ENCODE measurements around the gene SLC22A14.
"Not testable (repeated sequence)": the region's sequence is repeated elsewhere in the genome, so short reads cannot be mapped to it uniquely, and the experiment has no call there.

Gene SLC22A14

DNA sequence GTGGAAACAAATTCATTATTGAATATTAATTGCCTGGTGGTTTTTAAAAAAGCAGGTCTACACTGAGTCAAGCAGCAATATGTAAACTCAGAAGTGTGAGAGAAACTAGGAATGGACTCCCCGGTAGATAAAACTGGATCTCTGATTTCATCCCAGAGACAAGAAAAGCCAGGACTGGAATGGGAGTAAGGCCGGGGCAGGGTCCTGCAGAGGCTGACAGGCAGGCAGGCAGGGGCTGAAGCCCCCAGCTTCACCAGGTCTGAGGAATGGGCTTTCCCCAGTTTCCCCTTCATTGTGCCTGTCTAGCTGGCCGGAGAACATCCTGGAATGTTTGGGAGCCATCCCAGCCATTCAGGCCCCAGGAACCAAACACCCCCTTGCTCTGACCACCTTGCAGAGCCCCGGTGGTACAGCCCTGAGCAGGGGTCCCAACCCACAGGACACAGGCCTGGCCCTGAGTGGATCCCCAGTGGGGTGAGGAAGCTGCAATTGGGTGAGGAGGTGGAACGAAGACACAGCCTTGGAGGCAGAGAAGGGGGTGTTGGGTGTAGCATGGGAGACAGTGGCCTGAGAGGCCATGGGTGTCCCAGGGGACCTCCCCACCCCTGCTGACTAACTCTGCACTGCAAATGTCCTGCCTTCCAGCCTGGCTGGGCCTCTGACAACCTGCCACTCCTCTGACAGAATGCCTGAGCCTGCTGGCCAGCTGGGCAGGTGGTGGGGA lies 32.8 kb downstream of the SLC22A14 start:
- DNase-seq: no peak

DNA sequence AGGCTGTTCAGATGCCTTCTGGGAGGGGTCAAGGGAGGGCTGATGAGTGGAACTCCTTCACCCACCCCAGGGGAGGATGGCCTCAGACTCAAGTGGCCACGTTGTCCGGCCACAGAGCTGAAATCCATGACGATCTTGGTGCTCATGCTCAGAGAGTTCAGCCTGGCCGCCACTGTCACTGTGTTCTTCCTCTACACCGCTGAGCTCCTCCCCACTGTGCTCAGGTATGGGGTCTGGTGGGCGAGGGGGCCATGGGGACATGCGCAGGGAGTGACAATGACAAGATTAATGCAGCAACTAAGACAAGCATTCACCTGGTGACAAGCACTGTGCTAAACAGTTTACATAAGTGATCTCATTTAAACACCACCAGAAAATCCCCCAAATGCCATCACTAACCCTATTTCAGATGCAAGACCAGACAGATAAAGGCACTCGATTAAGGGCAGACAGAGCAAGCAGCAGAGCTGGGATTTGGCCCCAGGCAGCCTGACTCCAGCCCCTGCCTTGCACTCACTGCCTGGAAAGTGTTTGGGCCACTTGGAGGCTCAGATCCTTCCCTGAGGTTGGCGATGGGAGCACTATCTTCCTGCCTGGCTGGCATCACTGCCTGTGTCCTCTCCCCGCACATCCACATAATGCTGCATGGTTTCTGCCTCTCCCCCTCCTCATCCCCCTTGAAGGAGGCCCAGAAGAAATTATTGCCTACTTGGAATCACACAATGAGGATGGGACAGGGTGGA lies 33.6 kb downstream of the SLC22A14 start:
- DNase-seq: no peak

DNA sequence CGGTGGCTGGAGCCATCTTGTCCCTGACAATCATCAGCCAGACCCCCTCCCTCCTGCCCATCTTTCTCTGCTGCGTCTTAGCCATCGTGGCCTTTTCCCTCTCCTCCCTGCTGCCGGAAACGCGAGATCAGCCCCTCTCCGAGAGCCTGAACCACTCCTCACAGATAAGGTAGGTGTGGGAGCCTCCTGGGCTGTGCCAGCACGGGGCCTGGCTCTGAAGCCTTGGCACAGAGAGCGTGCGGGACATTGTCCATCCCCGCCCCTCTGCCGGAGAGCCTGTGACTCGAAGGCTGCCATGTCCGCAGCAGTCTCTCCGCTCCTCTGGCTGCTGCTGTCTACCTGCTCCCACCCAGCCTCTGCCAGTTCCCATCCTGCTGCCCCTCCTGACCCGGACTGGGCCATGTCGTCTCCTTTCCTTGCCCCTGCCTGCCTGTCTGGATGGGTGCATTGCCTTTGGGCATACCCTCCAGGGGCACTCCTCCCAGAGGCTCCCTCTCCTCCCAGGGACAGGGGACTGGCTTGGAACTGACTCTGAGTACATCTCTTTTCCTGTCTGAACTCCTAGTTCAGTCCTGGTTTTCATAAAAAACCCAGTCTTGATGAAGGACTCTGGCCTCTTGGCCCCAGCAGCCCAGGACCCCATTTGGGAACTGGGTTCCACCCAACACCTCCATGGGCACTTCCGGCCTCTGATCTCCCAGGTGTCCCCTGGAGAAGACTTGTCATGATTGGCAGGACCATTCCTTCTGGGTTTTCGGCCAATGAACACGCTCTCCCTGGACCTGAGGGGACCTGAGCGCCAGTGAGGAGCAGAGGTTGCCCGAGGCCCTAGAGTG lies 34.5 kb downstream of the SLC22A14 start:
- no peak for DNase-seq

DNA sequence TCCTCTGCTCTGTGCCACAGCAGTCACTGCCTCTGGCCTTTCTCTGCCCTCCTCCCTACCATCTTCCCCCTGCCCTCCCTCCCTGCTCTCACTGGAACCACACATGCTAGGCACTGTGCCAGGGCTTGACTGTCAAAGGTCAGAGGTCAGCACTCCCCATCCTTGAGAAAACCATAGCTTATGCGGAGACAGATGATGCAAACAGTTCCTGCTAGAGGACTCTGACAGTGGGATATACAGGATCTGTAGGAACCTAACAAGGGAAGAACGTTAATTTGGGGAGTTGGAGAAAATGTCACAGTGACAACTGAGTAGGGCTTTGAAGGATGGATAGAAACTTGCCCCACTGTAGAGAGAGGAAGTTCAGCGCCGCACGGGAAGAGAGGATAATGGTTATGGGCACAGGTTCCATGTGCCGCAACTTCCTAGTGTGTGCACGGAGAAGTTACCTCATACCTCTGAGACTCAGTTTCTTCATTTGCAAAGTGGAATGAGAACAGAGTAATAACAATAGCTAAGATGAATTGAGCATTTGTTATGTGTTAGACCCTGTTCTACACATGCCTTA lies 35.2 kb downstream of the SLC22A14 start:
- no peak for DNase-seq

DNA sequence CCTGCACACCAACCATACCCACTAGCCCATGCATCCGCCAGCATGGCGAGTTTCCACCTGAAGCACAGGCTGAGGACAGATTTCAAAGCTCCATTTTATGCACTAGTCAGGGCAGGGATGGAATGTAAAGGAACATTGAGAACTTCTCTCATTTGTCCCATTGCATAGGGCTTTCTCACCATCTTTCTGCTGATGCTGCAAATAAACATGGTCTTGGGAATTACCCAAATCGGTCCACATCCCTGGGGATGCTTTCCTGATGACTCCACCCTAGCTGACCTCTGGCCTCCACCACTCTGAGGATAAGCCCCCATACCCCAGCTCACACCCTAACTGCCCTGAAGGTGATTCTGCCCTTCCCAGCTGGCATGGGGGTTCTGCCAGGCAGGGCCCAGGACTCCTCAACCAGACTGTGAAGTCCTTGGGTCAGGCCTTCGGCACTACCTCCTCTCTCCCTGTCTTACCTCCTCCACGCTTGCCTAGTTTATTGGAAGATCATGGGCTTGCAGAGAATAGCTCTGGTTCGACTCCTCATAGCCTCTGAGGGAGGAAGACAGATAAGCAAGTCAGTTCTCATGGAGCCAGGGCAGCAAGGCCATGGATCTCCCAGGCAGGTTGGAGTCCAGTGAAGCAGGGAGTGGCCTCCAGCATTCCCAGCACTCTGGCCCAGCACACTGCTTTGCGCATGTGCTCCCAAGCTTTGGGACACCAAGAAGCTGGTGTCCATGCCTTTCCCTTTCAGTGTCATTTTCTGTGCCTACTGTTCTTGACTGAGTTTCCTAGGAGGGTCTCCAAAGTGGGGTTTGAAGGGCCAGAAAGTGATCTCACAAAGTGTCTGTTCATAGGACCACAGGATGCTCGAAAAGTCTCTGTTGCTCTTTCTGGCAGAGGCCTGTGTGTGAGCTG lies 36.9 kb downstream of the SLC22A14 start:
- no peak for DNase-seq

DNA sequence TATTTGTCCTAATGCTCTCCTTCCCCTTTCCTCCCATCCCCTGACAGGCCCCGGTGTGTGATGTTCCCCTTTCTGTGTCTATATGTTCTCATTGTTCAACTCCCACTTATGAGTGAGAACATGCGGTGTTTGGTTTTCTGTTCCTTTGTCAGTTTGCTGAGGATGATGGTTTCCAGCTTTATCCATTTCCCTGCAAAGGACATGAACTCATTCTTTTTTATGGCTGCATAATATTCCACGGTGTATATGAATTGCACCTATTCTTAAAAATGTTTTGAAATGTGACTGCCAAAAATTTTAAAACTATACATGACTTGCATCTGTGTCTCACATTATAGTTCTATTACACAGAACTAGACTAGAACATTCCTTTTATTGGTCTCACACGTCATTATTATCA lies 38.5 kb downstream of the SLC22A14 start:
- DNase-seq: not testable (repeated sequence)

DNA sequence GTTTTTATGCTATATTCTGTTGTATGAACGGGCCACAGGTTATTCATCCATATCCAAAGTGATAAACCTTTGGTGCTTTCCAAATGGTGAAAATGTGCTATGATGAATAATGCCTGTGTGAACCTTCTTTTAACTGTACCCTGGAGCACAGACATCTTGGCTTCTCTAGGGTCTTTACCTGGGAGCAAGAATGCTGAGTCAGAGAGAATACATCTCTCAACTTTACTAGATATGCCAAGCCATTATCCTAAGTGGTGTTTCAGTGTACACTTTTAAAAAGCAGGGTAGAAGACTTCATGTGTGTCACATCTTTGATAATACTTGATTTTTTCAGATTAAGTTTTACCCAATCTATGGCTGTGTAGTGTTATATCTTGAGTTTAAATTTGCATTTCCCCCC lies 41.0 kb downstream of the SLC22A14 start:
- no peak for DNase-seq

DNA sequence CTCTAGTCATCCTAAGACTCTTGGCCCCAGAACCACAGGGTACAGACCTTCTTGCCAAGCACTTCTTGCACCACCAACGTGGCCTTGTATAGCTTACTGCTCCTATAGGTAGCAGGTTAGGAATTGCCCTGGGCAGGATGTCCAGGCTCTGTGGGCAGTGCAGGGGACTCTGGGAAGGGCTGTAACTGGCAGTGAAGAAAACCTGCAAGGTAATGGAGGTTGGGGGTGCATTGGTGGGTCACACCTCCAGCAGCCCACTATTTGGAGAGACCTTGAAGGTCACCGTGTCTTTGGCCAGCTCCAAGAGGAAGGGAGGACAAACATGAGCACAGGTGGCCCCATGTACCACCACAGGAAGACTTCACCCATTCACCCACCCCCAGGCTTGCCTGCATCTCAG lies 43.2 kb downstream of the SLC22A14 start:
- DNase-seq: no peak

DNA sequence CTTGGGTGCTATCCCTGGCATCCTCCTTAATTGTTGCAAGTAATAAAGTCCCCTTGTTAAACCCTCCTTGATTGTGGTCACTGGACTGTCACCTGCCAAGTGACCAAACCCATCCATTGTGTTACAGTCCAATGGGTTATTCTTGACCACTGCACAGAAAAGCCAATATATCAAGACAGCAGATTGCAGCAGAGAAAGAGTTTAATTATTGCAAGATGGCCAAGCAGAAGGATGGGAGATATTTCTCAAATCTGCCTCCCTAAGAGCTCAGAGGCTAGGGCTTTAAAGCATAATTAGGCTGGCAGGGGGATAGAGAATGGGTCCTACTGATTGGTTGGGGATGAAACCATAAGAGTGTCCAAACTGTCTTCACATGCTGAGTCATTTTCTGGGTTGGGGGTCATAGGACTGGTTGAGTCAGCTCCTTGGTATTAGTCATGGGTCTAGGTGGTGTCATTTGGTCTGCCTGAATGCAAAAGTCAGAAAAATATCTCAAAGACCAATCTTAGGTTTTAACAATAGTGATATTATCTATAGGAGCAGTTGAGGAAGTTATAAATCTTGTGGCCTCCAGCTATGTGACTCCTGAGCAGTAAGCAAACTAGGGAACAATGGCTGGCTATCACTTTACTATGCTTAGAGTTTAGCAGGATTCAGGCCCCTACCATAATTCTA lies 45.4 kb downstream of the SLC22A14 start:
- DNase-seq: peak; percentile 33

DNA sequence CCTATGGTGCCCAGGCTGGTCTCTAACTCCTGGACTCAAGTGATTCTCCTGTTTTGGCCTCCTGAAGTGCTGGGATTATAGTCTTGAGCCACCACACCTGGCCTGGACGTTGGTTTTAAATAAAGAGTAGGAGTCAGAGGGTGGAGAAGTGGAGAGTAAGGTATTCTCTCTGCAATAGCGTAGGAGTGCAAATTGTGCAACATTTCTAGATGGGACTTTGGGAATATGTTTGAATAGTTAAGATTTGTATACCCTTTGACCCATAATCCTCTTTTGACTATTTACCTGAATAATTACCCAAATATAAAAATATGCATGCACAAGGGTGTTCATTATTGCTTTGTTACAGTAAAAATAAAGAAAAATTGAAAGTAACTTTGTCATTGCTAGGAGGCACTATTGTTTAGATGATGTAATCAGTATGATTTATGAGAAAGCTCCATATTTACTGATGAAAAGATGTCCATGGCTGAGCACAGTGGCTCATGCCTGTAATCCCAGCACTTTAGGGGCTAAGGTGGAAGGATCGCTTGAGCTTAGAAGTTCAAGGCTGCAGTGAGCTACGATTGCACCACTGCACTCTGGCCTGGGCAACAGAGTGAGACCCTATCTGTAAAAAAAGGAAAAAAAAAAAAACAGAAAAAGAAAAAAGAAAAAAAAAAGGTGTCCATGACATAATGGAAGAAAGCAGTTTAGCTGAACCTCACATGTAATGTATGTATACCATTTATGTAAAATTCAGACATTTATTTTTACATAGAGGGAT lies 49.3 kb downstream of the SLC22A14 start:
- DNase-seq: no peak

DNA sequence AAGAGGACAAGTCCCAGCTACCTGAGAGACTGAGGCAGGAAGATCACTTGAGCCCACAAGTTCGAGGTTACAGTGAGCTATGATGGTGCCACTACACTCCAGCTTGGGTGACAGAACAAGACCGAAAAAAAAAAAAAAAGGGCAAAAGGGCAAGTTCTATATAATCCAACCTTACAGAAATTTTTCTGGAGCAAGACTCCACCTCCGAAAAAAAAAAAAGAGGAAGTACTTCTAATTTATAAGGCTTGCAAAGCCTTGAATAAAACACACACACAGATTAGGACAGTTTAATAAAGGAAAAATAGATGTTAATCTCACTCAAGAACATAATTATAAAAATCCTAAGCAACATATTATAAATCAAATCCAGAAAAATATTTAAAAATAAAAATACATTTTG lies 50.1 kb downstream of the SLC22A14 start:
- no peak for DNase-seq

DNA sequence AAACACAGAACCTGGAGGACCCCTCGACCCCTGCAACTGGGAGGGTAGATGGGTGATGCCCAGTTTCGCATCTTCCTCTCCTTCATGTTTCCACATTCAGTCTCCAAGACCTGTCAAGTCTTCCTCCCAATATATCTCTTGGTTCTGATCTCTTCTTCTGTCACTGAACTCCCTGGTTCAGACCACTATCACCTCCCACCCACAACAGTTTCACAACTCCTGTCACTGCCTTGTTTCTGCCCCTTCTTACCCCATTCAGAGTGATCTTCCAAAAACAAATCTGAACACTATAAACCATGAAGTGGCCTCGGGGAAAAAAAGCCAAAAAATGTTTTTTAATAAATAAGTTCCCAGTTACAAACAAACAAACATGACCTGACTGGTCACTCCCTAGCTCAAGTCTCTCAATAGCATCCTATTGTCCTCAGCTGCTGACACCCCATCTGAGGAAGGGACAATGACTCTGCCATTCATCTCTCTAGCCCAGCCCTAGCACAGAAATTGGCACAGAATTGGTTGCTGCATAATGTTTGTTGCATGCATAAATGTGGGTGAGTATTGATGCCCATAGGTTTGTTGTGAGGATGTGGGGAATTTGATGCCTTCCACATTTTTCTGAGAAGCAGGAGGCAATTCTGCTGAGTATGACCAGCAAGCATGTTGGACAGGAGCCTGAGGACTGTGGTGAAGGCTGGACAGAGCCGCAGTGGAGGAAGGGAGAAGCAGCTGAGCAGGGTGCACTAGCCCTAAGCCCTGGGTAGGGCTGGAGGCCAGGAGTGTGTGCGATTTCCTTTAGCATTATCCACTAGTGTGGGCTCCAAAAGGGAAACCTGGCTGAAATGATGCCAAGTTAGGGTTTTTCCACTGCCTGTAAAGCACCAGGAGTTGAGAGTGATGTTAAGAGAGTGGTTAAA lies 52.3 kb downstream of the SLC22A14 start:
- DNase-seq: peak; percentile 48

DNA sequence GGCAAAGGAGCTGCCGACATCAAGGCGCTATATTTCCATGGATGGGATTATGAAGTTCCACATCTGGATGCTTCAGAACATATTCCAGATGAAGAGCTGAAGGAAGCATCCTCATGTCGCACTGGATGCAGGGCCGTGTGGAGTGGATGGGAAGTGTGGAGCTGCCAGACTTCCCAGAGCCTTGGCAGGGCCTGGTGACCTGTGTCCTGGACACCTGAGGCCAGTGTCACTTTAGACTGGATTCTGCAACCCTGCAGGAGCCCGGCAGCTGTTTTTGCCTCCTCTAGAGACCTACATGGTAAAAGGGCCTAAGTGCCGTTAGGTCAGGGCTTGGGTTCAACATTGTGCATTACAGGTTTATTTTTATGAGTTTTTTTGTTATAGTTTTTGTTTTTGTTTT lies 53.2 kb downstream of the SLC22A14 start:
- no peak for DNase-seq

DNA sequence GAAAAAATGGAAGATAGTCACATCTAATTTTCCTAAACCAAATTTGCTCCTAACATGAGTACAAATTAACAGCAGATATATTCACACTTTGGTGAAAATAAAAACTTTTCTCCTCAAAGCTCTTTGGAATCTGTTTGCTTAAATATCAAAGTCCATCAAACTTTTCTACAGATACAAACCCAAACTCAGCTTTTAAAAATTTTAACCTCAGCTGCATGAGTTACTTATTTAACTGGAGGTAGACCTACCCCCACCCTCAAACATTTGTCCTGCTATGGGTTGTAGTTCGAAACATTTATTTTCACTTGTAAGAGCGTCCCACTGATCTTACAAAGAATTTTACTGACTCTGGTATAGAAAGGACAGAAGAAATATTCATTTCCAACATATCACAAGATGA lies 55.6 kb downstream of the SLC22A14 start:
- no peak for DNase-seq

DNA sequence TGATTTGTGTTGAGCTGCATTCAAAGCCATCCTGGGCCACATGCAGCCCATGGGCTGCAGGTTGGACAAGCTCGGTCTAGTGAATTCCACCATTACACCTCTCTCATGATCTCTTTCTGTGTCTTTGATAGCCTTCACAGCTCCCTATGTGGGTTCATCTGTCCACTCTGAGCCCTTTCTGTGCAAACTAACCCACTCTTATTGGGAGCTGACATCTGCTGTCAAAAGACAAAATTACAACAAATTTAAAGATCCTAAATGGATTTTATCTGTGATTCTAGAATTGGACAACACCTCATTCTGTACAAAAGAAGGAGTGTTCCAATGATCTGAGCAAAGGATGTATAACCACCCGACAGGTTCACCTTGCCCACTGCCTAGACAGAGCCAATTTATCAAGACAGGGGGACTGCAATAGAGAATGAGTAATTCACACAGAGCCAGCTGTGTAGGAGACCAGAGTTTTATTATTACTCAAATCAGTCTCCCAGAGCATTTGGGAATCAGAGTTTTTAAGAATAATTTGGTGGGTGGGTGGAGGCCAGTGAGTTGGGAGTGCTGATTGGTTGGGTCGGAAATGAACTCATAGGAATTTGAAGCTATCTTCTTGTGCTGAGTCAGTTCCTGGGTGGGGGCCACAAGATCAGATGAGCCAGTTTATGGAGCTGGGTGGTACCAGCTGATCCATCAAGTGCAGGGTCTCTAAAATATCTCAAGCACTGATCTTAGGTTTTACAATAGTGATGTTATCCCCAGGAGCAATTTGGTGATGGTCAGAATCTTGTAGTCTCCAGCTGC lies 61.9 kb downstream of the SLC22A14 start:
- peak; percentile 17 for DNase-seq

DNA sequence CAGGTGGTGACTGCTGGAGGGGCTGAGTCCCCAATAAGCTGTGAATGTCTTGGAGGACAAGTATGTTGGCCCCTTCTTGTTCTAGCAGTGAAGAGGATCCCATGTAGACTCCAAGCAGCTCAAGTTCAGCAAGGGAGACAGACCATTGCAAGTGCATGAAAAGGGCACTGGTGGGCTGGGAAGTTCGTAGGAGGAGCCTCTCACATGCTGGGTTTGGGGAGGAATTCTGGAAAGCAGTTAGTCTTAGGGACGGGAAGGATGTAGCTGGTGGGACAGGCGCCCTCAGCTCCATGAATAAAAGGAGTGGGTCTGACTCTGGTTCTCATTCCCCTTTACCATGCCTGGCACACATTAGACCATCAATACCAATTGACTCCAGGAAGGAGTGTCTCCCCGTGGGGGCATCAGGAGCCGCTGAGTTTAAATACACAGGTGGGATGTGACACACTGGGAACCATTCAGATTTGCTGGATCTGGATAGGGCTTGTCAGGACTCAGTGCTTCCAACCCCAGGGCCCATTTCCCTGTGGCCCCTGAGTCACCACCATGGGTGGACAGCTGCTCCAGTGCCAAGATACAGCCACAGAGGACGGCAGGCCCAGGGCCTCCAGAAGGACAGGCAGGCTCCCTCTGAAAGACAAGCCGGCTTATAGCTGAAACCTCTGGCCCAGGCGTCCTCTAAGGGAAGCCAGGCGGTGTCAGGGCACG lies 63.9 kb downstream of the SLC22A14 start:
- DNase-seq: no peak

DNA sequence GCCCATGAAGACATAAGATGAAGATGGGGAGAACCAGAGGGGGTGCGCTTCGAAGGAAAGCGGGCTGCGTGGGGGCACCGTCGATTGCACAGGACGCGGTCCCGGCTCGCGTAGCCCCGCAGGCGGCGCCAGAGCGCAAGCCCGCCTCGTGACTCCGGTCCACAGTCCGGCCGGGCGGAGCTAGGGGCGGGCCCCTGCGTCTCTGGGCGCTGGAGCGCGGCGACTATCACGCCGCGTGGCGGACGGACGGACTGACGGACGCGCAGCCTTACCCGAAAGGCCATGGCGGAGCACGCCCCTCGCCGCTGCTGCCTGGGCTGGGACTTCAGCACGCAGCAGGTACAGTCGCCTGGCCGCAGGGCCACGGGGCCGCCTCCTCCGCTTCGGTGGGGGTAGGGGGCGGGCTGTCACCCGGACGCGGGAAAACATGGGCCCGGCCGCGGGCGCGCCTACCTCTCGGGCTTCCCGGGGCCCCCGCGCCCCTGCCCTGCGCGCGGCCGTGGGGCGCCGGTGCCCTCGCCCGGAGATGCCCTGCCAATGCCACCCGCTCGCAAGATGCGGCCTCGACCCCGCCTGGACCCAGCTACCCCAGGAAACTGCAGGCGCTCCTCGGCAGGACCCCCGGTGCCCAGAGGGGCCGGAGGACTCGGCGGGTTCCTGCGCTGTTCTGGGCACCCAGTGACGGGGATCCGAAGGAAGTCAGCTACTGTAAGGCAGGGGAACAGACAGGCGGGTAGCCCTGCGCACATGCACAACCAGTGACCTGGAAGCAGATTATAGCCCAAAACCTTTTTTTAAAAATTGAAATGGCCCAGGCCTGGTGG lies 64.7 kb downstream of the SLC22A14 start, which contains the start of gene XYLB:
Gene XYLB (plus strand): TSS at position 199 of the 824 bp plus-strand sequence. CDS start 84 bp downstream, at position 283.
- peak; percentile 81 for DNase-seq
